K562 (cell line): Measurements from ENCODE around the gene LIX1L. TPM values are rescaled to one million over a fixed set of nuclear protein-coding genes. Genes with fewer than 3 reads are reported as not detected.

Experiments
- ATAC-seq: fragments of 200-7000 bp; cut with Tn5 transposase; 3 replicates; pipeline ENCODE4 v1.9.1; 2020; ENCODE audit warnings: moderate library complexity
- BruUV-seq: library from RNA; stranded (reverse); fragments of 400-500 nt; replicated peaks from 2 replicates; lab custom pipeline; 2021; lab: Mats Ljungman, UMichigan
- CTCF ChIA-PET: fragments of 300-600 bp; formaldehyde crosslinking; extraction: SDS; loops from one replicate; lab custom pipeline; 2021; ENCODE audit warnings: low intra/inter-chr PET ratio; lab: Yijun Ruan, JAX
- POLR2A ChIA-PET: fragments of 300-600, 350-650 bp; sonication (Branson Sonifier 250); formaldehyde crosslinking; extraction: SDS; loops from one replicate; lab custom pipeline; 2021; ENCODE audit warnings: antibody characterized with exemption, inconsistent platforms; lab: Yijun Ruan, JAX
- DNase-seq, 4 experiments: peaks; one replicate each; pipeline versions ENCODE4 v3.0.0 to v3.0.0-alpha.2; 2011 to 2018; ENCODE audit warnings: low spot score in 3 of 4, mixed read lengths in 3 of 4; ENCODE audit errors: extremely low read depth in 1 of 4
- FAIRE-seq: peaks from 2 replicates; lab custom pipeline; 2011; peaks lifted over from hg19 to GRCh38; lab: Jason Lieb, UNC
- H2AFZ ChIP-seq: 2 replicates; pipeline ENCODE4 v1.6.0; 2011; ENCODE audit warnings: low read depth, low read length, control low read depth, inconsistent platforms
- H3K27ac ChIP-seq: fragments of 200-600 bp; 3 replicates; pipeline ENCODE4 v1.8.0; 2011; ENCODE audit warnings: low read depth, mild to moderate bottlenecking, control low read depth, inconsistent platforms, low read length, moderate library complexity, mixed read lengths; ENCODE audit errors: extremely low read depth
- H3K27me3 ChIP-seq, 2 experiments: fragments of 300-600 bp in 1 of 2; 2 replicates in 1 of 2; 3 replicates in 1 of 2; pipeline versions ENCODE4 v1.6.0 to v1.8.0; 2011; ENCODE audit warnings: inconsistent platforms in 2 of 2, low read length in 2 of 2, mild to moderate bottlenecking in 1 of 2, mixed read lengths in 1 of 2, moderate library complexity in 1 of 2; ENCODE audit not compliant: control insufficient read depth in 2 of 2, insufficient read depth in 2 of 2
- H3K36me3 ChIP-seq: fragments of 300-600 bp; 3 replicates; pipeline ENCODE4 v1.8.0; 2011; ENCODE audit warnings: mild to moderate bottlenecking, low read length, inconsistent platforms; ENCODE audit not compliant: control insufficient read depth, insufficient read depth
- H3K4me1 ChIP-seq, 2 experiments: fragments of 200-600 bp in 1 of 2; replicated peaks in 1 of 2; 2 replicates in 1 of 2; 3 replicates in 1 of 2; pipeline versions ENCODE4 v1.5.1 to v1.8.0; 2011; ENCODE audit warnings: inconsistent platforms in 2 of 2, low read length in 2 of 2, mild to moderate bottlenecking in 1 of 2, mixed read lengths in 1 of 2, moderate library complexity in 1 of 2; ENCODE audit not compliant: control insufficient read depth in 2 of 2, insufficient read depth in 2 of 2
- H3K4me2 ChIP-seq: 2 replicates; pipeline ENCODE4 v1.6.1; 2011; ENCODE audit warnings: low read length, control low read depth, inconsistent platforms, mixed read lengths; ENCODE audit not compliant: insufficient read depth
- H3K4me3 ChIP-seq: fragments of 200-600 bp; sonication (generic), shearing (Covaris generic); 2 replicates; pipeline ENCODE4 v1.5.1; 2016; ENCODE audit warnings: control low read depth, inconsistent platforms
- H3K79me2 ChIP-seq: fragments of 200-600 bp; 3 replicates; pipeline ENCODE4 v1.8.0; 2011; ENCODE audit warnings: low read length, inconsistent platforms; ENCODE audit not compliant: control insufficient read depth, insufficient read depth
- H3K9ac ChIP-seq, 2 experiments: 2 replicates each; pipeline versions ENCODE4 v1.6.0 to v1.6.1; 2011; ENCODE audit warnings: low read depth in 2 of 2, low read length in 2 of 2, control low read depth in 1 of 2, inconsistent platforms in 1 of 2, mild to moderate bottlenecking in 1 of 2, mixed read lengths in 1 of 2; ENCODE audit not compliant: insufficient read depth in 1 of 2
- H3K9me1 ChIP-seq: one replicate; pipeline ENCODE4 v1.6.0; 2011; ENCODE audit warnings: inconsistent platforms, mild to moderate bottlenecking, low read length, moderate library complexity; ENCODE audit not compliant: control insufficient read depth, insufficient read depth
- H3K9me3 ChIP-seq: replicated peaks from 2 replicates; pipeline ENCODE4 v1.5.1; 2011; ENCODE audit warnings: low read depth, low read length, inconsistent platforms; ENCODE audit not compliant: control insufficient read depth, insufficient read depth
- H4K20me1 ChIP-seq: replicated peaks from 2 replicates; pipeline ENCODE4 v1.6.1; 2011; ENCODE audit warnings: low read length, inconsistent platforms, mixed read lengths; ENCODE audit not compliant: control insufficient read depth, insufficient read depth
- ARNT ChIP-seq, 2 experiments: fragments of 450-650 bp; IDR thresholded peaks; 2 replicates each; pipeline ENCODE4 v1.6.1; 2016; ENCODE audit warnings: mild to moderate bottlenecking in 1 of 2
- C11orf30 ChIP-seq: fragments of 450-650 bp; IDR thresholded peaks from 2 replicates; pipeline ENCODE4 v1.6.1; 2016; ENCODE audit warnings: low read depth, mild to moderate bottlenecking
- CAMTA2 ChIP-seq: fragments of 250-450 bp; sonication (Bioruptor Pico); conservative IDR thresholded peaks from 2 replicates; pipeline ENCODE4 v1.5.1; 2022
- CBX3 ChIP-seq, 2 experiments: IDR thresholded peaks; 1 replicate in 1 of 2; 2 replicates in 1 of 2; pipeline ENCODE4 v1.6.1; 2012; ENCODE audit warnings: inconsistent platforms in 2 of 2, low read length in 2 of 2, borderline replicate concordance in 1 of 2, control low read depth in 1 of 2
- CREB3 ChIP-seq: fragments of 450-650 bp; conservative IDR thresholded peaks from 2 replicates; pipeline ENCODE4 v1.6.1; 2016; ENCODE audit warnings: missing genetic modification characterization, low read depth, mild to moderate bottlenecking, missing compliant biosample characterization, moderate library complexity
- HDAC1 ChIP-seq, 2 experiments: fragments of 450-650 bp; IDR thresholded peaks; 2 replicates each; pipeline ENCODE4 v1.6.1; 2016 to 2017; ENCODE audit warnings: inconsistent platforms in 1 of 2, mild to moderate bottlenecking in 1 of 2, moderate library complexity in 1 of 2
- HINFP ChIP-seq: fragments of 450-650 bp; conservative IDR thresholded peaks from 2 replicates; pipeline ENCODE4 v1.6.1; 2016; ENCODE audit warnings: missing genetic modification characterization, low read depth, mild to moderate bottlenecking, control low read depth, missing compliant biosample characterization
- KDM2B ChIP-seq: fragments of 250-450 bp; sonication (Bioruptor Pico); IDR thresholded peaks from 2 replicates; pipeline ENCODE4 v1.8.0; 2021; ENCODE audit warnings: mild to moderate bottlenecking, moderate library complexity
- MAX ChIP-seq: sonication (generic); formaldehyde crosslinking; IDR thresholded peaks from 2 replicates; pipeline ENCODE4 v1.9.0; 2022; ENCODE audit warnings: mild to moderate bottlenecking, missing genetic modification reagents
- MAZ ChIP-seq, 2 experiments: fragments of 450-650 bp in 1 of 2; sonication (generic) in 1 of 2; formaldehyde crosslinking; IDR thresholded peaks in 1 of 2; conservative IDR thresholded peaks in 1 of 2; 2 replicates each; pipeline versions ENCODE4 v1.4.0 to v1.5.0; 2020; ENCODE audit warnings: mild to moderate bottlenecking in 1 of 2, missing genetic modification reagents in 1 of 2
- NBN ChIP-seq: fragments of 450-650 bp; IDR thresholded peaks from 2 replicates; pipeline ENCODE4 v1.6.1; 2016; ENCODE audit warnings: low read depth, mild to moderate bottlenecking
- PKNOX1 ChIP-seq: fragments of 450-650 bp; IDR thresholded peaks from 2 replicates; pipeline ENCODE4 v1.6.1; 2016
- SPI1 ChIP-seq: IDR thresholded peaks from 2 replicates; pipeline ENCODE4 v1.6.1; 2011; ENCODE audit warnings: low read depth, low read length, control low read depth, borderline replicate concordance
- TARDBP ChIP-seq: fragments of 450-650 bp; IDR thresholded peaks from 2 replicates; pipeline ENCODE4 v1.6.1; 2016
- USF2 ChIP-seq: sonication (generic); formaldehyde crosslinking; IDR thresholded peaks from 2 replicates; pipeline ENCODE4 v1.5.0; 2020; ENCODE audit warnings: missing genetic modification reagents
- YBX1 ChIP-seq: fragments of 450-650 bp; IDR thresholded peaks from 2 replicates; pipeline ENCODE4 v1.7.1; 2016; ENCODE audit warnings: mild to moderate bottlenecking
- ZNF316 ChIP-seq: fragments of 450-650 bp; IDR thresholded peaks from 2 replicates; pipeline ENCODE4 v1.6.1; 2016
- ZNF75A ChIP-seq: fragments of 450-650 bp; formaldehyde crosslinking; IDR thresholded peaks from 2 replicates; pipeline ENCODE4 v1.4.0; 2020; ENCODE audit warnings: mild to moderate bottlenecking
- WGBS: fragments of 100-300 bp; shearing (Covaris generic); methylation state at CpG from one replicate; pipeline ENCODE4 v1.1.6; 2016; ENCODE audit warnings: low coverage, mixed read lengths; ENCODE audit not compliant: insufficient coverage; ENCODE audit errors: missing lambda C conversion rate; 5-methylcytosine and 5-hydroxymethylcytosine counted together
- in situ Hi-C: fragments of 300-500 bp; cut with MboI; formaldehyde crosslinking; loops from 4 replicates; pipeline ENCODE4 v1.15.0; 2018; ENCODE audit warnings: inconsistent platforms, mixed read lengths
- intact Hi-C: fragments of 100-400 bp; cut with micrococcal nuclease; formaldehyde crosslinking; loops from 2 replicates; pipeline ENCODE4 v1.14.2; 2022
- polyA plus RNA-seq, 8 experiments: library from polyadenylated mRNA; depleted of rRNA in 4 of 8; stranded (reverse) in 5 of 8; unstranded in 3 of 8; fragments of >200 nt; fragmentation: Nextera tagmentation in 2 of 8; fragmentation: Illumina TruSeq in 1 of 8; extraction: Ambion mirVana in 2 of 8; extraction: Trizol in 1 of 8; gene quantifications; 2 replicates each; pipeline versions ENCODE4 v1.2.1 to v1.2.3, GENCODE V29; 2011 to 2014; ENCODE audit warnings: inconsistent platforms in 1 of 8, missing spikeins in 1 of 8
- total RNA-seq, 7 experiments: library from RNA; depleted of rRNA in 6 of 7; stranded (reverse); fragments of >200 nt in 6 of 7; fragmentation: Illumina TruSeq in 2 of 7; extraction: Trizol in 2 of 7; gene quantifications; 2 replicates each; pipeline versions ENCODE4 v1.2.1 to v1.2.3, GENCODE V29; 2011 to 2021; ENCODE audit warnings: low replicate concordance in 1 of 7

LIX1L gene
- total and polyA plus RNA-seq, 9 of the 15 experiments (the other 6 are each of a cell fraction or from before 2014, with no cell fraction given): 4.6 to 26.5 (median 12.5) TPM

GRCh38 chr1:145983206-145983675, 25.4 kb upstream of the LIX1L start:
- Histone ChIP-seq H3K27ac (peak overlapping the region; percentile 4; the same call in 2 of the 3 replicates), H4K20me1 (no peaks in the 10 kb centered on the region), H3K4me2 (no peak overlapping the region), H3K36me3 (peaks cover 7% of the 10 kb centered on the region), H3K4me1 (peaks cover 29 to 74% of the 10 kb centered on the region in 2 experiments), H2AFZ (peak overlapping the region; percentile 42), H3K27me3 (no peaks in the 10 kb centered on the region), H3K9ac (0 out of 4 replicates have a peak overlapping the region, but pooled peaks of 1 of the 2 experiments have one; percentile 46), H3K9me1 (no peaks in the 10 kb centered on the region), H3K79me2 (peaks cover 17% of the 10 kb centered on the region), H3K9me3 (no peaks in the 10 kb centered on the region), H3K4me3 (no peak overlapping the region)
- in situ Hi-C loops (no loop called here), intact Hi-C loops (no loop called here)
- ATAC-seq (no peak), FAIRE-seq (no peak), DNase-seq (no peak)
- 67% methylated on average over 1 of the region's 1 CpG for WGBS
- CTCF ChIA-PET: no interaction called here
- BruUV-seq: no TSS peak
- POLR2A ChIA-PET: interaction anchor here (0.6 to 15.5 kb wide), 4 partner anchors 9 to 155 kb away, joined by 4 to 320 read pairs (median 6); partner anchors contain the start of genes RBM8A and TXNIP
- TF ChIP-seq CAMTA2 (CRISPR knock-in tag) (no peak), TARDBP (no peak), SPI1 (peak; percentile 89), KDM2B (CRISPR knock-in tag) (no peak), ZNF75A (CRISPR knock-in tag) (no peak), MAX (no peak), USF2 (CRISPR knock-in tag) (no peak), CREB3 (tag) (0 out of 2 replicates have a peak, but pooled peaks have one; percentile 34), HDAC1 (IDR thresholded peaks at IDR 0.05) (0 out of 4 replicates have a peak, but pooled peaks of 1 of the 2 experiments have one; percentile 30), CBX3 (IDR thresholded peaks at IDR 0.05; ENCODE audit: borderline replicate concordance in 1 of 2, low read length in 2 of 2) (no peak), NBN (no peak), ARNT (IDR thresholded peaks at IDR 0.05) (no peak), MAZ (CRISPR knock-in tag; conservative IDR thresholded peaks at IDR 0.05 in 1 of 2, IDR thresholded peaks at IDR 0.05 in 1 of 2) (no peak), YBX1 (no peak), ZNF316 (peak; percentile 31; the same call in 1 of the 2 replicates), C11orf30 (peak; percentile 40; the same call in 1 of the 2 replicates), PKNOX1 (peak; percentile 56), HINFP (tag) (peak; percentile 38; the same call in 1 of the 2 replicates)
